ENCODE results near the gene FAM193A. TPM values are rescaled to one million over a fixed set of nuclear protein-coding genes. Genes with fewer than 3 reads are reported as not detected.

FAM193A gene
- total and polyA plus RNA-seq, 12 donors = 7.5 to 20.6 (median 15.9) TPM

GRCh38 chr4:2596611-2597010, 60.2 kb downstream of the FAM193A start:
- Histone ChIP-seq H3K9me3 (no peaks in the 10 kb centered on the region), H3K27me3 (no peaks in the 10 kb centered on the region), H3K4me1 (peaks cover 16 to 90% (median 66%) of the 10 kb centered on the region in 9 donors), H3K27ac (peak overlapping the region in 7 of 10 donors; percentile 1 to 79 (median 55)), H3K36me3 (peaks cover 0 to 26% (median 3%) of the 10 kb centered on the region in 9 donors), H3K4me3 (no peak overlapping the region)
- no peak for TF ChIP-seq CTCF (IDR thresholded peaks at IDR 0.05)
- DNase-seq (no peak), ATAC-seq (no peak)
- 76 to 79% methylated on average over 8 of the region's 8 CpGs for WGBS, 2 donors
- intact Hi-C loops (cut with DNase I) = no loop called here

GRCh38 chr4:2598511-2599303, 62.3 kb downstream of the FAM193A start:
- intact Hi-C loops (cut with DNase I) = no loop called here
- DNase-seq = no peak
- Histone ChIP-seq H3K27me3 (no peaks in the 10 kb centered on the region), H3K4me3 (no peak overlapping the region), H3K4me1 (peaks cover 16 to 69% (median 52%) of the 10 kb centered on the region in 9 donors), H3K36me3 (peaks cover 0 to 34% (median 12%) of the 10 kb centered on the region in 9 donors), H3K27ac (peak overlapping the region in 8 of 10 donors; percentile 1 to 79 (median 52)), H3K9me3 (no peaks in the 10 kb centered on the region)
- TF ChIP-seq CTCF (IDR thresholded peaks at IDR 0.05) = peak in 4 of 9 donors; percentile 11 to 29 (median 20)
- WGBS, 2 donors = 30 to 38% methylated on average over 12 of the region's 12 CpGs
- ATAC-seq = peak in 7 of 8 donors; percentile 25 to 74 (median 56)

- DNase-seq (no peak), ATAC-seq (no peak)
- Histone ChIP-seq H3K27ac (peak overlapping the region in 5 of 10 donors; percentile 49 to 79 (median 69)), H3K4me3 (no peak overlapping the region), H3K4me1 (peaks cover 16 to 64% (median 49%) of the 10 kb centered on the region in 9 donors), H3K36me3 (peaks cover 0 to 38% (median 12%) of the 10 kb centered on the region in 9 donors), H3K9me3 (no peaks in the 10 kb centered on the region), H3K27me3 (no peaks in the 10 kb centered on the region)
- 43 to 45% methylated on average over 6 of the region's 6 CpGs for WGBS, 2 donors
- no peak for TF ChIP-seq CTCF (IDR thresholded peaks at IDR 0.05)
- intact Hi-C loops (cut with DNase I) = no loop called here
These were observed 62.8 kb downstream of the FAM193A start for GRCh38 chr4:2599304-2599654.

- no peak for TF ChIP-seq CTCF (IDR thresholded peaks at IDR 0.05)
- H3K4me3 ChIP-seq = no peak overlapping the region
- WGBS, 2 donors = 97 to 99% methylated on average over 6 of the region's 6 CpGs
- H3K27me3 ChIP-seq = no peaks in the 10 kb centered on the region
- intact Hi-C loops (cut with DNase I) = no loop called here
- H3K9me3 ChIP-seq = no peaks in the 10 kb centered on the region
- ATAC-seq (no peak), DNase-seq (no peak)
- peaks cover 0 to 38% (median 12%) of the 10 kb centered on the region in 9 donors for H3K36me3 ChIP-seq
- H3K4me1 ChIP-seq = peaks cover 14 to 63% (median 44%) of the 10 kb centered on the region in 9 donors
- no peak overlapping the region for H3K27ac ChIP-seq
These were observed 64.4 kb downstream of the FAM193A start for GRCh38 chr4:2600878-2601277.

All from heart right ventricle (tissue), 16 donors.